A673 (cell line): Measurements from ENCODE around the gene SLC9C2. TPM values are rescaled to one million over a fixed set of nuclear protein-coding genes. Genes with fewer than 3 reads are reported as not detected.
"Not testable (repeated sequence)": the region's sequence is repeated elsewhere in the genome, so short reads cannot be mapped to it uniquely, and the experiment has no call there.

Source experiments
- BruUV-seq: library from RNA; stranded (reverse); fragments of 400-500 nt; replicated peaks from 2 replicates; lab custom pipeline; 2021; lab: Mats Ljungman, UMichigan
- CTCF ChIA-PET: fragments of 300-600 bp; sonication (Branson Sonifier 250); formaldehyde crosslinking; loops from one replicate; lab custom pipeline; 2022; ENCODE audit warnings: antibody characterized with exemption; lab: Charles Lee
- POLR2A ChIA-PET: fragments of 300-600 bp; sonication (Branson Sonifier 250); formaldehyde crosslinking; loops from one replicate; lab custom pipeline; 2022; ENCODE audit warnings: antibody characterized with exemption; ENCODE audit not compliant: low non-redundant PET; lab: Charles Lee
- DNase-seq: peaks from one replicate; pipeline ENCODE4 v3.0.0-alpha.2; 2015; ENCODE audit warnings: low spot score
- H3K27ac ChIP-seq: fragments of 200-600 bp; sonication (generic); 2 replicates; pipeline ENCODE4 v1.5.1; 2016; ENCODE audit warnings: mixed run types, low read depth, mild to moderate bottlenecking, mixed read lengths, antibody characterized with exemption, low read length; ENCODE audit not compliant: poor library complexity, severe bottlenecking
- H3K27me3 ChIP-seq: fragments of 200-600 bp; sonication (generic); replicated peaks from 2 replicates; pipeline ENCODE4 v1.6.1; 2017; ENCODE audit warnings: mixed run types, low read depth, mild to moderate bottlenecking, mixed read lengths, antibody characterized with exemption, low read length; ENCODE audit not compliant: insufficient read depth, poor library complexity
- H3K36me3 ChIP-seq: fragments of 200-600 bp; sonication (generic); 2 replicates; pipeline ENCODE4 v1.6.1; 2016; ENCODE audit warnings: mixed run types, mild to moderate bottlenecking, mixed read lengths, antibody characterized with exemption, low read length; ENCODE audit not compliant: insufficient read depth, poor library complexity, severe bottlenecking
- H3K4me1 ChIP-seq: fragments of 200-600 bp; sonication (generic); 2 replicates; pipeline ENCODE4 v1.6.1; 2017; ENCODE audit warnings: mixed run types, mild to moderate bottlenecking, mixed read lengths, antibody characterized with exemption, low read length; ENCODE audit not compliant: insufficient read depth, poor library complexity, severe bottlenecking
- H3K4me3 ChIP-seq: fragments of 200-600 bp; sonication (generic); 2 replicates; pipeline ENCODE4 v1.5.1; 2016; ENCODE audit warnings: low read depth, mixed run types, mild to moderate bottlenecking, mixed read lengths, low read length; ENCODE audit not compliant: poor library complexity, severe bottlenecking
- H3K9me3 ChIP-seq: fragments of 200-600 bp; sonication (generic); 2 replicates; pipeline ENCODE4 v1.6.1; 2016; ENCODE audit warnings: mixed run types, low read depth, mild to moderate bottlenecking, mixed read lengths, antibody characterized with exemption, low read length; ENCODE audit not compliant: poor library complexity, severe bottlenecking
- EZH2 ChIP-seq: fragments of 200-600 bp; sonication (generic); IDR thresholded peaks from 2 replicates; pipeline ENCODE4 v1.6.1; 2017; ENCODE audit warnings: borderline replicate concordance, low read depth, mild to moderate bottlenecking, mixed read lengths, antibody characterized with exemption, low read length; ENCODE audit not compliant: poor library complexity, severe bottlenecking
- intact Hi-C: fragments of 100-400 bp; cut with micrococcal nuclease; formaldehyde crosslinking; loops from one replicate; pipeline ENCODE4 v1.10.0; 2022; ENCODE audit not compliant: unreplicated experiment
- total RNA-seq: library from RNA; stranded (reverse); gene quantifications from 2 replicates; pipeline ENCODE4 v1.2.3, GENCODE V29; 2021
- TF ChIP-seq, protein P1 (sequence below): fragments of 300-800, 200-600 bp; sonication (generic); conservative IDR thresholded peaks from 2 replicates; pipeline ENCODE4 v1.5.1; 2017; ENCODE audit warnings: low read depth, mild to moderate bottlenecking, antibody characterized with exemption, low read length, moderate library complexity, mixed read lengths

The SLC9C2 gene
- total RNA-seq, 1 experiment from 2014 or later, result not detected

DNA sequence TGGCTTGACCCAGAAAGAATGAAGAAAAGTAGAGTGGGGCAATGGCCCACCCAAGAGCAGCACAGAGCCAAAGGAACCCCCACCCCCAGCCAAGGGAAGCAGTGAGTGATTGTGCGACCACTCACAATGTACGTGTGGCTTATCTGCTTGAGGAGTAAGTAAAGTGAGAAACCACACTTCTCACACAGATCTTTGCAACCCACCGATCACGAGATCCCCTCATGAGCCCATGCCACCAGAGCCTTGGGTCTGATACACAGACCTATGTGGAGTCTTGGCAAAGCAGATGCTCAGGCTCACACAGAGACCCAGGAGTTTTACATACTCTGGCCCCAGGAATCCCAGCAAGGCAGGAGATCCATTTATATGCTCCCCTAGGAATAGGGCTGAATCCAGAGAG is 14.0 kb upstream of the SLC9C2 start:
- Histone ChIP-seq H3K9me3 (no peaks in the 10 kb centered on the region), H3K4me3 (no peak overlapping the region), H3K27me3 (no peaks in the 10 kb centered on the region), H3K4me1 (no peaks in the 10 kb centered on the region), H3K27ac (no peak overlapping the region), H3K36me3 (no peaks in the 10 kb centered on the region)
- intact Hi-C loops, result no loop called here
- ChIA-PET CTCF (no interaction called here), POLR2A (no interaction called here)
- BruUV-seq, result no TSS peak
- DNase-seq, result no peak
- TF ChIP-seq EZH2, result no peak
- TF ChIP-seq, protein P1, sequence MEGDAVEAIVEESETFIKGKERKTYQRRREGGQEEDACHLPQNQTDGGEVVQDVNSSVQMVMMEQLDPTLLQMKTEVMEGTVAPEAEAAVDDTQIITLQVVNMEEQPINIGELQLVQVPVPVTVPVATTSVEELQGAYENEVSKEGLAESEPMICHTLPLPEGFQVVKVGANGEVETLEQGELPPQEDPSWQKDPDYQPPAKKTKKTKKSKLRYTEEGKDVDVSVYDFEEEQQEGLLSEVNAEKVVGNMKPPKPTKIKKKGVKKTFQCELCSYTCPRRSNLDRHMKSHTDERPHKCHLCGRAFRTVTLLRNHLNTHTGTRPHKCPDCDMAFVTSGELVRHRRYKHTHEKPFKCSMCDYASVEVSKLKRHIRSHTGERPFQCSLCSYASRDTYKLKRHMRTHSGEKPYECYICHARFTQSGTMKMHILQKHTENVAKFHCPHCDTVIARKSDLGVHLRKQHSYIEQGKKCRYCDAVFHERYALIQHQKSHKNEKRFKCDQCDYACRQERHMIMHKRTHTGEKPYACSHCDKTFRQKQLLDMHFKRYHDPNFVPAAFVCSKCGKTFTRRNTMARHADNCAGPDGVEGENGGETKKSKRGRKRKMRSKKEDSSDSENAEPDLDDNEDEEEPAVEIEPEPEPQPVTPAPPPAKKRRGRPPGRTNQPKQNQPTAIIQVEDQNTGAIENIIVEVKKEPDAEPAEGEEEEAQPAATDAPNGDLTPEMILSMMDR, result no peak

DNA sequence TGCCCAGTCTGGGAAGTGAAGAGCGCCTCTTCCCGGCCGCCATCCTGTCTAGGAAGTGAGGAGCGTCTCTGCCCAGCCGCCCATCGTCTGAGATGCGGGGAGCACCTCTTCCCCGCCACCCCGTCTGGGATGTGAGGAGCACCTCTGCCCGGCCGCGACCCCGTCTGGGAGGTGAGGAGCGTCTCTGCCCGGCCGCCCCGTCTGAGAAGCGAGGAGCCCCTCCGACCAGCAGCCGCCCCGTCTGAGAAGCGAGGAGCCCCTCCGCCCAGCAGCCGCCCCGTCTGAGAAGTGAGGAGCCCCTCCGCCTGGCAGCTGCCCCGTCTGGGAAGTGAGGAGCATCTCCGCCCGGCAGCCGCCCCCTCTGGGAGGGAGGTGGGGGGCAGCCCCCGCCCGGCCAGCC is 10.2 kb upstream of the SLC9C2 start:
- CTCF ChIA-PET, POLR2A ChIA-PET, BruUV-seq: not testable (repeated sequence)

DNA sequence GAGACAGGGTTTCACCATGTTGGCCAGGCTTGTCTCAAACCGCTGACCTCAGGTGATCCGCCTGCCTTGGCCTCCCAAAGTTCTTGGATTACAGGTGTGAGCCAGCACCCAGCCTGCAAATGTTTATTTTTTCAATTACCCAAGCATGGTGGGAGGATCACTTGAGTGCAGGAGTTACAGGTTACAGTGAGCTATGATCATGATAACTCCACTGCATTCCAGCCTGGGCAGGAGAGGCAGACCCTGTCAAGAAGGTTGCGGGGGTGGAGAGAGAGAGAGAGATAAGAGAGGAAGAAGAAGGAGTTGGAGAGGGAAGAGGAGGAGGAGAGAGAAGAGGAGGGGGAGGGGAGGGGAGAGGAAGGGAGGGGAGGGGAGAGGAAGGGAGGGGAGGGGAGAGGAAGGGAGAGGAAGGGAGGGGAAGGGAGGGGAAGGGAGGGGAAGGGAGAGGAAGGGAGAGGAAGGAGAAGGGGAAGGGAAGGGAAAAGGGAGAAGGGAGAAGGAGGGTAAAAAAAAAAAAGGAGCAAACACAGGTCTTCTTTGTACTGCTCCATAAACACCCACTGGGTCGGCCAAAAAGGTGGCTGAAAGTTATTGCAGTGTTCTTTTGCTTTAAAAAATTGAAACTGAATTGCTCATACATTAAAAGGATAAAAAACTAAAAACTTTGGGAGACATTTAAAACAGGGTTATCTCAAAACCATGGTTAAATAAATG is 5.8 kb upstream of the SLC9C2 start:
- no TSS peak for BruUV-seq
- H3K4me1 ChIP-seq, result no peaks in the 10 kb centered on the region
- H3K9me3 ChIP-seq, result no peaks in the 10 kb centered on the region
- no peaks in the 10 kb centered on the region for H3K36me3 ChIP-seq
- POLR2A ChIA-PET, result no interaction called here
- H3K27me3 ChIP-seq, result no peaks in the 10 kb centered on the region
- no peak for DNase-seq
- H3K4me3 ChIP-seq, result no peak overlapping the region
- CTCF ChIA-PET, result interaction anchor here (0.6 kb wide), 1 partner anchor 74 kb away, joined by 3 read pairs; no protein-coding TSS in a partner anchor
- no peak for TF ChIP-seq EZH2
- TF ChIP-seq, protein P1, result no peak
- H3K27ac ChIP-seq, result no peak overlapping the region
- intact Hi-C loops, result loop anchor here (10.0 kb wide), 1 partner anchor 154 kb away; no protein-coding TSS in a partner anchor

More for the DNA sequence above, 10.2 kb upstream of the SLC9C2 start:
- H3K4me1 ChIP-seq, H3K27me3 ChIP-seq, H3K27ac ChIP-seq, H3K4me3 ChIP-seq, intact Hi-C loops, DNase-seq, H3K36me3 ChIP-seq, H3K9me3 ChIP-seq: not testable (repeated sequence)

DNA sequence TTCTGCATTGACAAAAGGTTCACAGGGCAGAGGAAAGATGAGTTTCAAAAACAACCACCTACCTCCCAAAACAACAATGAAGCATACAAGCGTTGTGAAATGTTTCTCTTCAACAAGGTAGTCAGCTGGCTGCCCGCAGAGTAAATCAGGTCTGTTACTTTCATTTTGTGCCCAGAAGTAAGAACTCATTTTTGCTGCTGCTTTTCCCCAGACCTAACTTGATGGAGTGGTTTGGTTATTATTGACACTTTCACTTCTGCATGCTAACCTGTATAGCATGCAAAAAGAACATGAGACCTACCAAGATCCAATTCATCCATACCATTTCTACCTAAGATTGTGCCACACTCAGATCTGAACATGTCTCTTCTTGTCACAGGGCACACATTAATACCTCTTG is 1.3 kb downstream of the SLC9C2 start:
- H3K4me1 ChIP-seq, result no peaks in the 10 kb centered on the region
- intact Hi-C loops, result loop anchor here (10.0 kb wide), 1 partner anchor 147 kb away; no protein-coding TSS in a partner anchor
- no peaks in the 10 kb centered on the region for H3K9me3 ChIP-seq
- H3K27me3 ChIP-seq, result no peaks in the 10 kb centered on the region
- H3K27ac ChIP-seq, result no peak overlapping the region
- CTCF ChIA-PET, result no interaction called here
- no peak for DNase-seq
- TF ChIP-seq, protein P1, result no peak
- no peak for TF ChIP-seq EZH2
- no peaks in the 10 kb centered on the region for H3K36me3 ChIP-seq
- POLR2A ChIA-PET, result no interaction called here
- no TSS peak for BruUV-seq
- H3K4me3 ChIP-seq, result no peak overlapping the region
